HepG2 (cell line): ENCODE results near the gene GEMIN8.

ENCODE experiments used
- ATM ChIP-seq: fragments of 450-650 bp; IDR thresholded peaks from 2 replicates; pipeline ENCODE4 v1.7.1; 2017; ENCODE audit warnings: mild to moderate bottlenecking, borderline replicate concordance
- FOSL1 ChIP-seq: sonication (generic); formaldehyde crosslinking; IDR thresholded peaks from 2 replicates; pipeline ENCODE4 v1.9.0; 2021; ENCODE audit warnings: missing genetic modification reagents, borderline replicate concordance
- SMARCE1 ChIP-seq: fragments of 450-650 bp; IDR thresholded peaks from 2 replicates; pipeline ENCODE4 v1.6.1; 2017; ENCODE audit warnings: borderline replicate concordance
- TAF15 ChIP-seq: fragments of 200-400 bp; formaldehyde crosslinking; IDR thresholded peaks from one replicate; pipeline ENCODE4 v1.6.1; 2018; ENCODE audit warnings: mild to moderate bottlenecking, low read depth, low read length; ENCODE audit not compliant: poor library complexity, severe bottlenecking
- ZNF572 ChIP-seq: sonication (generic); formaldehyde crosslinking; IDR thresholded peaks from 2 replicates; pipeline ENCODE4 v1.5.1; 2020; ENCODE audit warnings: mild to moderate bottlenecking, missing genetic modification reagents
- ZNF775 ChIP-seq: sonication (generic); formaldehyde crosslinking; IDR thresholded peaks from 2 replicates; pipeline ENCODE4 v1.4.0; 2020; ENCODE audit warnings: missing genetic modification reagents, mild to moderate bottlenecking, moderate library complexity, borderline replicate concordance
- TF ChIP-seq, protein P1 (sequence below): sonication (generic); formaldehyde crosslinking; IDR thresholded peaks from 2 replicates; pipeline ENCODE4 v1.4.0; 2020; ENCODE audit warnings: missing genetic modification reagents, borderline replicate concordance
- TF ChIP-seq, protein P2 (sequence below): sonication (generic); formaldehyde crosslinking; IDR thresholded peaks from one replicate; pipeline ENCODE4 v1.5.1; 2020; ENCODE audit warnings: mild to moderate bottlenecking, missing genetic modification reagents; ENCODE audit errors: not compliant biosample characterization

DNA sequence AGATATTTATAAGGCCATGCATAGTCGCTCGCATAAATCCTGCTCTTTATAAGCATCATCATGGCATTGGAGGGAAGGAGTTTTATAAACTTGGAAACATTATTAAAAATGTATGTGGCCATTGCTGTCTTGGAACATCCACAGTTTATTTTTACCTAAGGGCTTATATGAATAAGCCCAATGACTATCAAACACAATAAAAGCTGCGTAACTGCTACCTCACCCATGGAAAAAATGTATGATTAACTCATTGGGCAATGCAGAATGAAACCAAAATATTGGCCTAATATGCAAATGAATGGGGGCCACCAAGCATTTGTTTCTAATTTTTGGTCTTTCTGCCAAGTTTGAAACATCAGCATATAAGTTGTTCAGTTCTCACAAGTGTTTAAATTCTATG is 19.1 kb downstream of the GEMIN8 start:
- TF ChIP-seq ZNF572 (no peak), ZNF775 (no peak), TAF15 (no peak), FOSL1 (CRISPR knock-in tag) (no peak), SMARCE1 (no peak), ATM (no peak)
- TF ChIP-seq, protein P1, sequence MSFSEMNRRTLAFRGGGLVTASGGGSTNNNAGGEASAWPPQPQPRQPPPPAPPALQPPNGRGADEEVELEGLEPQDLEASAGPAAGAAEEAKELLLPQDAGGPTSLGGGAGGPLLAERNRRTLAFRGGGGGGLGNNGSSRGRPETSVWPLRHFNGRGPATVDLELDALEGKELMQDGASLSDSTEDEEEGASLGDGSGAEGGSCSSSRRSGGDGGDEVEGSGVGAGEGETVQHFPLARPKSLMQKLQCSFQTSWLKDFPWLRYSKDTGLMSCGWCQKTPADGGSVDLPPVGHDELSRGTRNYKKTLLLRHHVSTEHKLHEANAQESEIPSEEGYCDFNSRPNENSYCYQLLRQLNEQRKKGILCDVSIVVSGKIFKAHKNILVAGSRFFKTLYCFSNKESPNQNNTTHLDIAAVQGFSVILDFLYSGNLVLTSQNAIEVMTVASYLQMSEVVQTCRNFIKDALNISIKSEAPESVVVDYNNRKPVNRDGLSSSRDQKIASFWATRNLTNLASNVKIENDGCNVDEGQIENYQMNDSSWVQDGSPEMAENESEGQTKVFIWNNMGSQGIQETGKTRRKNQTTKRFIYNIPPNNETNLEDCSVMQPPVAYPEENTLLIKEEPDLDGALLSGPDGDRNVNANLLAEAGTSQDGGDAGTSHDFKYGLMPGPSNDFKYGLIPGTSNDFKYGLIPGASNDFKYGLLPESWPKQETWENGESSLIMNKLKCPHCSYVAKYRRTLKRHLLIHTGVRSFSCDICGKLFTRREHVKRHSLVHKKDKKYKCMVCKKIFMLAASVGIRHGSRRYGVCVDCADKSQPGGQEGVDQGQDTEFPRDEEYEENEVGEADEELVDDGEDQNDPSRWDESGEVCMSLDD (CRISPR knock-in tag) = no peak
- TF ChIP-seq, protein P2, sequence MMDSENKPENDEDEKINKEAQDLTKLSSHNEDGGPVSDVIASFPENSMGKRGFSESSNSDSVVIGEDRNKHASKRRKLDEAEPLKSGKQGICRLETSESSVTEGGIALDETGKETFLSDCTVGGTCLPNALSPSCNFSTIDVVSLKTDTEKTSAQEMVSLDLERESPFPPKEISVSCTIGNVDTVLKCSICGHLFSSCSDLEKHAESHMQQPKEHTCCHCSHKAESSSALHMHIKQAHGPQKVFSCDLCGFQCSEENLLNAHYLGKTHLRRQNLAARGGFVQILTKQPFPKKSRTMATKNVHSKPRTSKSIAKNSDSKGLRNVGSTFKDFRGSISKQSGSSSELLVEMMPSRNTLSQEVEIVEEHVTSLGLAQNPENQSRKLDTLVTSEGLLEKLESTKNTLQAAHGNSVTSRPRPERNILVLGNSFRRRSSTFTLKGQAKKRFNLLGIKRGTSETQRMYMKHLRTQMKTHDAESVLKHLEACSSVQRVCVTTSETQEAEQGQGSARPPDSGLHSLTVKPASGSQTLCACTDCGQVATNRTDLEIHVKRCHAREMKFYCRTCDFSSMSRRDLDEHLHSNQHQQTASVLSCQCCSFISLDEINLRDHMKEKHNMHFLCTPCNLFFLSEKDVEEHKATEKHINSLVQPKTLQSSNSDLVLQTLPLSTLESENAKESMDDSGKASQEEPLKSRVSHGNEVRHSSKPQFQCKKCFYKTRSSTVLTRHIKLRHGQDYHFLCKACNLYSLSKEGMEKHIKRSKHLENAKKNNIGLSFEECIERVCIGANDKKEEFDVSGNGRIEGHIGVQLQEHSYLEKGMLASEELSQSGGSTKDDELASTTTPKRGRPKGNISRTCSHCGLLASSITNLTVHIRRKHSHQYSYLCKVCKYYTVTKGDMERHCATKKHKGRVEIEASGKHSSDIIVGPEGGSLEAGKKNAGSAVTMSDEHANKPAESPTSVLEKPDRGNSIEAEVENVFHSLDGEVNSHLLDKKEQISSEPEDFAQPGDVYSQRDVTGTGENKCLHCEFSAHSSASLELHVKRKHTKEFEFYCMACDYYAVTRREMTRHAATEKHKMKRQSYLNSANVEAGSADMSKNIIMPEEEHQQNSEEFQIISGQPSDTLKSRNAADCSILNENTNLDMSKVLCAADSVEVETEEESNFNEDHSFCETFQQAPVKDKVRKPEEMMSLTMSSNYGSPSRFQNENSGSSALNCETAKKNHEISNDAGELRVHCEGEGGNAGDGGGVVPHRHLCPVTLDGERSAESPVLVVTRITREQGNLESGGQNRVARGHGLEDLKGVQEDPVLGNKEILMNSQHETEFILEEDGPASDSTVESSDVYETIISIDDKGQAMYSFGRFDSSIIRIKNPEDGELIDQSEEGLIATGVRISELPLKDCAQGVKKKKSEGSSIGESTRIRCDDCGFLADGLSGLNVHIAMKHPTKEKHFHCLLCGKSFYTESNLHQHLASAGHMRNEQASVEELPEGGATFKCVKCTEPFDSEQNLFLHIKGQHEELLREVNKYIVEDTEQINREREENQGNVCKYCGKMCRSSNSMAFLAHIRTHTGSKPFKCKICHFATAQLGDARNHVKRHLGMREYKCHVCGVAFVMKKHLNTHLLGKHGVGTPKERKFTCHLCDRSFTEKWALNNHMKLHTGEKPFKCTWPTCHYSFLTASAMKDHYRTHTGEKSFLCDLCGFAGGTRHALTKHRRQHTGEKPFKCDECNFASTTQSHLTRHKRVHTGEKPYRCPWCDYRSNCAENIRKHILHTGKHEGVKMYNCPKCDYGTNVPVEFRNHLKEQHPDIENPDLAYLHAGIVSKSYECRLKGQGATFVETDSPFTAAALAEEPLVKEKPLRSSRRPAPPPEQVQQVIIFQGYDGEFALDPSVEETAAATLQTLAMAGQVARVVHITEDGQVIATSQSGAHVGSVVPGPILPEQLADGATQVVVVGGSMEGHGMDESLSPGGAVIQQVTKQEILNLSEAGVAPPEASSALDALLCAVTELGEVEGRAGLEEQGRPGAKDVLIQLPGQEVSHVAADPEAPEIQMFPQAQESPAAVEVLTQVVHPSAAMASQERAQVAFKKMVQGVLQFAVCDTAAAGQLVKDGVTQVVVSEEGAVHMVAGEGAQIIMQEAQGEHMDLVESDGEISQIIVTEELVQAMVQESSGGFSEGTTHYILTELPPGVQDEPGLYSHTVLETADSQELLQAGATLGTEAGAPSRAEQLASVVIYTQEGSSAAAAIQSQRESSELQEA (CRISPR knock-in tag) = no peak
